Measurements from ENCODE around the gene SNRNP200. TPM values are rescaled to one million over a fixed set of nuclear protein-coding genes. Genes with fewer than 3 reads are reported as not detected.
"Not testable (repeated sequence)": the region's sequence is repeated elsewhere in the genome, so short reads cannot be mapped to it uniquely, and the experiment has no call there.

SNRNP200 gene
- total and polyA plus RNA-seq, 2 donors = 58.3 to 107 TPM

DNA sequence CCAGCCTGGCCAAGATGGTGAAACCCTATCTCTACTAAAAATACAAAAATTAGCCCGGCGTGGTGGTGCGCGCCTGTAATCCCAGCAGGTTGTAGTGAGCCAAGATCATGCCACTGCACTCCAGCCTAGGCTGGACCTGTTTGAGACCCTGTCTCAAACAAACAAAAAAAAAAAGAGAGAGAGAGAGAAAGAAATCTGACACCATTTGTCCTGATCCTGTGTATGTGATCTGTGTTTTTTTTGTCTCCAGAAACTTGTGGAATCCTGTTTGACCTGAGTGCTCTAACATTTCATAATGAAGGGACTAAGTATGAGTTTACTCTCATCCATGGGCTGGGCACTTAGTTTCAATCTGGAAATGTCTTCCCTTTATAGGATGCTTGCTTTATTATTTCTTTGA lies 13.4 kb upstream of the SNRNP200 start:
- Histone ChIP-seq H3K36me3 (ENCODE audit: insufficient read depth) (no peaks in the 10 kb centered on the region), H3K27ac (ENCODE audit: low read depth) (no peak overlapping the region), H3K4me3 (ENCODE audit: low read depth, low read length) (no peak overlapping the region), H3K4me1 (ENCODE audit: insufficient read depth) (no peaks in the 10 kb centered on the region)
- no peak for DNase-seq (ENCODE audit: extremely low spot score)
- WGBS = 95% methylated on average over 4 of the region's 4 CpGs

DNA sequence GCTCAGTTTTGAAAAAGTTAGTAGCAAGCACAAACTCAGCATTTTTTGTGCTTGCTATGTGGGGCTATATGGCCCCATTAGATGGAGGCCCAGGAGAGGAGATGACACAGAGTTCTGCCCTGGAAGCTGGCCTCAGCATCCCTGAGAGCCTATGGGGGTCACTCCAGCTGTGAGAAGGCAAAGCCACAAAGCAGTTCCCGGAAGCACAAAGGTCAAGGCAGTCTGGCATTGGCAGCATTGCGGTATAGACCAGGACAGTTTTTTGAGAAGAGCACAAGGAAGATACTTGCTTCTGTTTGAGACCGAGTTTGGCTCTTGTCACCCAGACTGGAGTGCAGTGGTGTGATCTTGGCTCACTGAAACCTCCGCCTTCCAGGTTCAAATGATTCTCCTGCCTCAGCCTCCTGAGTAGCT lies 12.2 kb upstream of the SNRNP200 start:
- no peaks in the 10 kb centered on the region for H3K4me1 ChIP-seq (ENCODE audit: insufficient read depth)
- no peak for DNase-seq (ENCODE audit: extremely low spot score)
- H3K36me3 ChIP-seq (ENCODE audit: insufficient read depth) = no peaks in the 10 kb centered on the region
- 94% methylated on average over 4 of the region's 4 CpGs for WGBS
- no peak overlapping the region for H3K27ac ChIP-seq (ENCODE audit: low read depth)
- no peak overlapping the region for H3K4me3 ChIP-seq (ENCODE audit: low read depth, low read length)

DNA sequence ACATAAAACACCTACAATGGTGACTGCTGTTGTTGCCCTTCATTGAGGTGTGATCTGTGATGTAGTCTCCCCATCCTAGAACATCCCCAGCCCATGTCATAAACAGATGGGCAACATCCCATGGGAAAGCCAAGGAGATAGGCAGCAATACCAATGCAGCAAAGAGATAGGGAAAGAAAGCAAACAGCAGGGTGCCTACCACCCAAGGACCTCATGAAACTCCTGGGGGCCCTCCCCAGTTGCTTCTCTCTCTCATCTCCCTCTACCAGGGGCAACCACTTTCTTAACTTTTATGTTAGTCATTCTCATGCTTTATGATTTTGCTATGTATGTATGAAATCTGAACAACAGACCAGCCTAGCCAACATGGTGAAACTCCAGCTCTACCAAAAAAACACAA lies 11.7 kb upstream of the SNRNP200 start:
- H3K4me3 ChIP-seq (ENCODE audit: low read depth, low read length) = no peak overlapping the region
- H3K36me3 ChIP-seq (ENCODE audit: insufficient read depth) = no peaks in the 10 kb centered on the region
- H3K27ac ChIP-seq (ENCODE audit: low read depth) = no peak overlapping the region
- no peak for DNase-seq (ENCODE audit: extremely low spot score)
- no peaks in the 10 kb centered on the region for H3K4me1 ChIP-seq (ENCODE audit: insufficient read depth)

DNA sequence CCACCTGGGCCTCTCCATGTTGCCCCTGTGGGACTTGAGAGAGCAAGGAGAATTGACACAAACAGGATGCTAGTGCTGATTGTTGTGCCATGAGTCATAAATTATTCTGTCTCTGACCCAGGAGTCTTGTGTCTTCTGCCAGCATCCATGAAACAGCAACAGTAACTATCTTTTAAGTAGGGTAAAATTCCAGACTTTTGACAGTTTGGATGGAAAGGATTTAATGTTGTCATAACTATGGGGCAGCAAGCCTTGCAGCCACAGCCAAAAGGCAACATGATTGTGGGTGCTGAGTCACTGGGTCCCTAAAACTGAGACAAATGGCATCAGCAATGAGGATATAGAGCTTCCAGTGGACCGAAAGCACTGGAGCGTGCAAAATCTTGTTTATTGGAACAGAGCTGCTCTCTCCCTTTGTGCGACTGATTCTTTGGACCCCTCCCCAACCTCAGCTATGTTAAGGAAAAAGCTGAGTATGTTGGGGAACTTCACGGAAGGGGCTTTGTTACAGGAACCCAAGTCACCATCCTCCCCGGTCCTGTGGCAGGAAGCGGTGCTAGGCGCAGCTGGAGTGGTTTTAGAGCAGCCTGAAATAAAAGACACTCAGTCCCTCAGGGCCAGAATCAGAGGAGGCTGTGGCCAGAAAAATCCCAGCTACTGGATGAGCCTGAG lies 10.2 kb upstream of the SNRNP200 start:
- no peak overlapping the region for H3K4me3 ChIP-seq (ENCODE audit: low read depth, low read length)
- H3K27ac ChIP-seq (ENCODE audit: low read depth) = no peak overlapping the region
- no peak for DNase-seq (ENCODE audit: extremely low spot score)
- 57% methylated on average over 7 of the region's 7 CpGs for WGBS
- no peaks in the 10 kb centered on the region for H3K36me3 ChIP-seq (ENCODE audit: insufficient read depth)
- H3K4me1 ChIP-seq (ENCODE audit: insufficient read depth) = no peaks in the 10 kb centered on the region

DNA sequence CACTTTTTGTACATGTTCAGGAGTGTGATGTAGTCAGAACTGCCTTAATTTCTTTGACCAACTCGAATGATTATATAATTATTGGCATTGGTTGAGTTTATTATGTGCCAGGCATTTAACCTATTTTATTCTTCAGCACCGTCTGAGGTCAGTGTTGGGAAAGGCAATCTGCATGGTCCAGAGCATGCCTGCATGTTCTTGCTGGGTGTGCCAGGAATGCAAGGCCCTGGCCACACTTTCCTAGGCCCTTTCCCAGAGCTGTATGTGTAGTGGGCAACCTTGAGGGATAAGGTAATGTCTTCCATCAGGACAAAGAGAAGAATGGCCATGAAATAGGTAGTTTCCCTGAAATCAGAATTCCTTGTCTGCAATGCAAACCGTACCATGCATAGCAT lies 9.7 kb upstream of the SNRNP200 start:
- no peak for DNase-seq (ENCODE audit: extremely low spot score)
- Histone ChIP-seq H3K36me3 (ENCODE audit: insufficient read depth) (no peaks in the 10 kb centered on the region), H3K4me3 (ENCODE audit: low read depth, low read length) (no peak overlapping the region), H3K27ac (ENCODE audit: low read depth) (no peak overlapping the region), H3K4me1 (ENCODE audit: insufficient read depth) (no peaks in the 10 kb centered on the region)
- WGBS = 74% methylated on average over 3 of the region's 3 CpGs

DNA sequence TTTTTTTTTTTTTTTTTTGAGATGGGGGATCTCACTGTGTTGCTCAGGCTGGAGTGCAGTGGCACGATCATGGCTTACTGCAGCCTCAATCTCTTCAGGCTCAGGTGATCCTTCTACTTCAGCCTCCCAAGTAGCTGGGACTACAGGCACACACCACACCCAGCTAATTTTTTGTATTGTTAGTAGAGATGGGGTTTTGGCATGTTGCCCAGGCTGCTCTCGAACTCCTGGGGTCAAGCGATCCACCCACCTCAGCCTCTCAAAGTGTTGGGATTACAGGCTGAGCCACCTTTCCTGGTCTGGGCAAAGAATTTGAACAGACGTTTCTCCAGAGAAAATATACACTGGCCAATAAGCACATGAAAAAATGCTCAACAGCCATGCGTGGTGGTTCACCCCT lies 2.9 kb upstream of the SNRNP200 start:
- DNase-seq (ENCODE audit: extremely low spot score) = no peak
- Histone ChIP-seq H3K4me3 (ENCODE audit: low read depth, low read length) (no peak overlapping the region), H3K4me1 (ENCODE audit: insufficient read depth) (no peaks in the 10 kb centered on the region), H3K36me3 (ENCODE audit: insufficient read depth) (peaks cover under 1% of the 10 kb centered on the region), H3K27ac (ENCODE audit: low read depth) (no peak overlapping the region)
- 81% methylated on average over 5 of the region's 5 CpGs for WGBS

DNA sequence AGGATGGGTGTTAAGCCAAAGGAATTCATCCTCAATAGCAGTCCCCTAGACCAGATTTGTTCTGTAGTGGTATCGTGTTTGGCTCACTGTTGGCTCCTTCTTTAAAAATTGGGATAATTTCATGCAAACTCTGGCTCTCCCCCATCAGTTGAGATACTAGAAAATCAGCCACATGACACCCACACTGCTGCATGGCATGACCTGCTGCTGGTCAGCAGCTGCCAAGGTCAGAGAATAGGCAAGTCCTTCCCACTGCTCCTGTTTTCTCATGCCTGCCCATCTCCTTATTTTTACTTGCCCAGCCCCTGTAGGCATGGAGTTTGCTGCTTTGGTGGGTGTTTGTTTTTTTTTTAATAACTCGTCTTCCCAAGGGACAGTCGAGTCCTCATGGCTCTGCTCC lies 1.0 kb upstream of the SNRNP200 start:
- WGBS = 92% methylated on average over 3 of the region's 3 CpGs

DNA sequence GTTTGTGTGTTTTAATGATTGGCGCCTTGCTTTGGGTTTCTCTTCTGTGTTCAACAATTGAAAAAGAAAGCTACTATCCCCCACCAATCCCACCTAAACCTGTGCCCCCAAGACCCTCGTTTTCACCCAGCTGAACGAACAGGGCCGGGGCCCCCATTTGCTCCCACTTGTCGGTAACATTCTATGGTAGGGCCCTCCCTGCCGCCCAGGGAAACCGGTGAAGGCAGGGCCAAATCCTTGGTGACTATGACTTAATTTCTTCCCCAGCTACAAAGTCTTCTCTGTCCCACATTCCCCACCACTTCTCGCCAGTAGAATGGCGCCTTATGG lies 598 bp upstream of the SNRNP200 start:
- WGBS = 20% methylated on average over 9 of the region's 9 CpGs
- no peak for DNase-seq (ENCODE audit: extremely low spot score)
- Histone ChIP-seq H3K4me3 (ENCODE audit: low read depth, low read length) (peak overlapping the region; percentile 65), H3K4me1 (ENCODE audit: insufficient read depth) (no peaks in the 10 kb centered on the region), H3K27ac (ENCODE audit: low read depth) (no peak overlapping the region), H3K36me3 (ENCODE audit: insufficient read depth) (peaks cover 7% of the 10 kb centered on the region)

More for the DNA sequence above, 1.0 kb upstream of the SNRNP200 start:
- Histone ChIP-seq H3K4me3 (ENCODE audit: low read depth, low read length) (peak overlapping the region; percentile 65), H3K36me3 (ENCODE audit: insufficient read depth) (peaks cover 6% of the 10 kb centered on the region), H3K4me1 (ENCODE audit: insufficient read depth) (no peaks in the 10 kb centered on the region), H3K27ac (ENCODE audit: low read depth) (no peak overlapping the region)
- no peak for DNase-seq (ENCODE audit: extremely low spot score)

DNA sequence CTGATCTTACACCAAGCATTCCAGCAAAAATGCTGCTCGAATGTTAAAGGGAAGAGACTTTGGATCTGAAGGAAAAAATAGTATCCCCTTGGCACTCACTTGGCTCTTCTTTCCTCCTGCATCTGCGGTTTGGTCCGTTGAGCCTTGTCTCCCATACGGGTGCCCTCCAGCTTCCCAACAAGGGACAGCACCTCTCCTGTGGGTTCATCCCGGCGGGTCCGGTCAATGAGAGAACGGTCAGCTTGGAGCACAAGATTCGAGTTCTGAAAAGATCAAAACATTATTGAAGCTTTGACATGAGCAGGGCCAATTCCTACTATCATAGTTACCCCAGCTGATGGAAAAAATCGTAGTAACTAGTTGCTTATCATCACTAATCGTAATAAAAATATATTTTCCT lies 740 bp downstream of the SNRNP200 start:
- DNase-seq (ENCODE audit: extremely low spot score) = no peak
- Histone ChIP-seq H3K27ac (ENCODE audit: low read depth) (no peak overlapping the region), H3K4me1 (ENCODE audit: insufficient read depth) (no peaks in the 10 kb centered on the region), H3K36me3 (ENCODE audit: insufficient read depth) (peaks cover 10% of the 10 kb centered on the region), H3K4me3 (ENCODE audit: low read depth, low read length) (peak overlapping the region; percentile 65)
- 63% methylated on average over 11 of the region's 11 CpGs for WGBS

DNA sequence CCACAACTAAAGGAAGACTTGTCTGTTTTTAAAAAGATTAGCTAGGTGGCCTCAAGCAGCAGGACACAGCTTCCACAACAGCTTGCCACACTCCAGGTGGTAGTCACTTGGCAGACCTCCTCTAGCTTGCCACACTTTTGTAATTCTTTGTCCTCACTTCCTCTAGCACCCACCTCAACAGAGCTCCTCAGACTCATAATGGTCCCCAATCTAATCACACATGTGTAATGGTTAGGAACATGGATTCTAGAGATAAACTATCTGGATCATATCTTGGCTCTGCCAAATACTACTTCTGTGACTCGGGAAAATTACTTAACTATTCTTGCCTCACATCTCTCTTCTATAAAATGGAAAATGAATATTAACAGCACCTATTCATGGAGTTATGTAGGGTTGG lies 3.5 kb downstream of the SNRNP200 start:
- no peak for DNase-seq (ENCODE audit: extremely low spot score)
- WGBS = 73% methylated on average over 1 of the region's 1 CpG
- H3K36me3 ChIP-seq (ENCODE audit: insufficient read depth) = peaks cover 17% of the 10 kb centered on the region

DNA sequence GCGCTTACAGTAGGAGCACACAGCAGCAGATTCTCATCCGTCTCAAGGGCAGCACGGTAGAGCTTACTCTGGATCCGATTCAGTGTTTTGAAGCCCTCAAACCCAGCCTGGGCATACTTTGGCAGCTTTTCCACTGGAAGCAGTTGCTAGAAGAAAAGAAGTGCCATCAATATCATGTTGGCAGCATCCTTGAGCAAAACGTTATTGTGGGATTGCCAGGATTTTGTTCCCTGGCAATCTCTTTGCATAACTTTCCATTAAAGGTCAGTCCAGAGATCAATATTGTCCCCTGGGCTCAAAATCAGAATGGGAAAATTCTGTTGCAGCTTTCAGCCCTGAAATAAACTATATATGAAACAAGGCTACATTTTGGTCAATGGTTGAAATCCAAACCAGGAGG lies 8.4 kb downstream of the SNRNP200 start:
- H3K4me1 ChIP-seq (ENCODE audit: insufficient read depth) = no peaks in the 10 kb centered on the region
- 87% methylated on average over 5 of the region's 5 CpGs for WGBS
- DNase-seq (ENCODE audit: extremely low spot score) = no peak
- no peak overlapping the region for H3K4me3 ChIP-seq (ENCODE audit: low read depth, low read length)
- no peak overlapping the region for H3K27ac ChIP-seq (ENCODE audit: low read depth)
- H3K36me3 ChIP-seq (ENCODE audit: insufficient read depth) = peaks cover 24% of the 10 kb centered on the region

More for the DNA sequence above, 3.5 kb downstream of the SNRNP200 start:
- Histone ChIP-seq H3K4me1 (ENCODE audit: insufficient read depth) (no peaks in the 10 kb centered on the region), H3K4me3 (ENCODE audit: low read depth, low read length) (no peak overlapping the region), H3K27ac (ENCODE audit: low read depth) (no peak overlapping the region)

DNA sequence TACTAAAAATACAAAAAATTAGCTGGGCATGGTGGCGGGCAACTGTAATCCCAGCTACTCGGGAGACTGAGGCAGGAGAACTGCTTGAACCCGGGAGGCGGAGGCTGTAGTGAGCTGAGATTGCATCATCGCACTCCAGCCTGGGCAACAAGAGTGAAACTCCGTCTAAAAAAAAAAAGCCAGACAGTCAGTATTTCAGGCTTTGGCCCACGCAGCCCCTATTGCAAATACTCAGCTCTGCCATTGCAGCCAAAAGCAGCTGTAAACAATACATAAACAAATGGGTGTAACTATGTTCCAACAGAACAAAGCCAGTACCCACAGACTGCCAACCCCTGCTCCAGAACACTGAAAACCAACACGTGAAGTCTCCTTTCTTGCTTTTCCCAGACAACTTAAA lies 11.1 kb downstream of the SNRNP200 start:
- peaks cover 28% of the 10 kb centered on the region for H3K36me3 ChIP-seq (ENCODE audit: insufficient read depth)
- 86% methylated on average over 8 of the region's 8 CpGs for WGBS
- not testable (repeated sequence) for H3K4me1 ChIP-seq (ENCODE audit: insufficient read depth); H3K4me3 ChIP-seq (ENCODE audit: low read depth, low read length); DNase-seq (ENCODE audit: extremely low spot score); H3K27ac ChIP-seq (ENCODE audit: low read depth)

DNA sequence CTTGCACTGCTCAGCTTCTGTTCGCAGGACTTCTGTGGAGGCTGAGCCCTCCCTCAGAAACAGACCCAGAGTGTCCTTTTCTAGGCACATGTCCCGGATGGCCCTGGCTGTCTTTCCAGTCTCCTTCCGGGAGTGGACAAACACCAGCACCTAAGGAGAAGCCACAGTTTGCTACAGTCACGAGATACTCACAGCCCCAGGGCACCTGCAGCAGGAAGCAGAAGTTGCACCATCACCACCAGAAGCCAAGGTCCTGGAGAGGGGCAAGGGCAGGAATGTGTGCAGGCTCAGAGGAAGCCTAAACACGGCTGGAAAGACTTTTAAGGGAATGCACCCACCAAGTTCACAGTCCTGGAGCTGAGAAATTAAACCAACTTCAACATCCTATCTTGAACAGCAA lies 13.6 kb downstream of the SNRNP200 start:
- WGBS = 93% methylated on average over 5 of the region's 5 CpGs
- Histone ChIP-seq H3K27ac (ENCODE audit: low read depth) (no peak overlapping the region), H3K4me3 (ENCODE audit: low read depth, low read length) (no peak overlapping the region), H3K36me3 (ENCODE audit: insufficient read depth) (peaks cover 22% of the 10 kb centered on the region), H3K4me1 (ENCODE audit: insufficient read depth) (no peaks in the 10 kb centered on the region)
- DNase-seq (ENCODE audit: extremely low spot score) = no peak

DNA sequence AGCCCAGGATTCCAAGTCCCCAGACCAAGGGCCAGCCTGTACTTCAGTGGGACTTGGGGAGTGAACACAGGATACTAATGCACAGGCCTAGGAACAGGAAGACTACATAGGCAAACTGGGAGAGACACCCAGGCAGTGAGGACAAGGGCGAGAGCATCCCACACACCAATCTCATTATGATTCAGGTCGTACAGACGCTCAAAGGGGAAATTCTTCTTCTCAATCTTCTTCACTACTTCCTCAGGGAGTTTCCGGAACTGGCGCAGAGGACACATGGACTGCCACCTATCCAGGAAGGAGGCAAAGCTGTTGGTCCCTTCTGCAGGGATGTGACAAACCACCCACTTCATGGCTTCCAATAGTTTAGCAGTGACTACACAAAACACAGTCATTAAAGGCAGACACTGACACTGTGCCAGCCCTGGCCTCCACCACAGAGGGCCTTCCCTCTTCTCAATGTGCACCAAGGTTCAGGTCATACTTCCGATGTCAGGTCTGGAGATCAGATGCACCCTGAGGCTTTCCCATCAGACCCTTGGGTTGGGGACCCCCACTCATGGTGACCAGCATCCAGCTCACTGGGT lies 18.0 kb downstream of the SNRNP200 start:
- Histone ChIP-seq H3K27ac (ENCODE audit: low read depth) (no peak overlapping the region), H3K4me1 (ENCODE audit: insufficient read depth) (no peaks in the 10 kb centered on the region), H3K36me3 (ENCODE audit: insufficient read depth) (peaks cover 22% of the 10 kb centered on the region), H3K4me3 (ENCODE audit: low read depth, low read length) (no peak overlapping the region)
- WGBS = 89% methylated on average over 6 of the region's 6 CpGs
- DNase-seq (ENCODE audit: extremely low spot score) = no peak
